HEK293T (cell line): ENCODE measurements around the gene ZBTB2.

Source experiments
- BHLHE40 ChIP-seq: fragments of 450-650 bp; IDR thresholded peaks from 2 replicates; pipeline ENCODE4 v1.6.1; 2016; ENCODE audit warnings: mild to moderate bottlenecking, moderate library complexity, borderline replicate concordance
- CTBP1 ChIP-seq: fragments of 450-650 bp; IDR thresholded peaks from 2 replicates; pipeline ENCODE4 v1.6.1; 2016; ENCODE audit warnings: borderline replicate concordance
- ELF4 ChIP-seq: fragments of 450-650 bp; IDR thresholded peaks from 2 replicates; pipeline ENCODE4 v1.6.1; 2017; ENCODE audit warnings: antibody characterized with exemption
- FOXA1 ChIP-seq: fragments of 450-650 bp; IDR thresholded peaks from 2 replicates; pipeline ENCODE4 v1.6.1; 2016; ENCODE audit warnings: mild to moderate bottlenecking
- FOXK2 ChIP-seq: fragments of 450-650 bp; IDR thresholded peaks from 2 replicates; pipeline ENCODE4 v1.6.1; 2016; ENCODE audit warnings: mild to moderate bottlenecking
- FOXM1 ChIP-seq: fragments of 450-650 bp; IDR thresholded peaks from 2 replicates; pipeline ENCODE4 v1.6.1; 2017; ENCODE audit warnings: mild to moderate bottlenecking, borderline replicate concordance
- L3MBTL2 ChIP-seq: fragments of 450-650 bp; conservative IDR thresholded peaks from 2 replicates; pipeline ENCODE4 v1.6.1; 2016; ENCODE audit warnings: mild to moderate bottlenecking
- LEF1 ChIP-seq: fragments of 450-650 bp; IDR thresholded peaks from 2 replicates; pipeline ENCODE4 v1.6.1; 2017; ENCODE audit warnings: mild to moderate bottlenecking, borderline replicate concordance
- NFRKB ChIP-seq: fragments of 450-650 bp; IDR thresholded peaks from 2 replicates; pipeline ENCODE4 v1.6.1; 2016; ENCODE audit warnings: mild to moderate bottlenecking, moderate library complexity
- SP1 ChIP-seq: fragments of 450-650 bp; IDR thresholded peaks from 2 replicates; pipeline ENCODE4 v1.6.1; 2017
- SUZ12 ChIP-seq: fragments of 450-650 bp; IDR thresholded peaks from 2 replicates; pipeline ENCODE4 v1.6.1; 2016; ENCODE audit warnings: mild to moderate bottlenecking
- TARDBP ChIP-seq: fragments of 450-650 bp; IDR thresholded peaks from 2 replicates; pipeline ENCODE4 v1.6.1; 2016
- ZNF384 ChIP-seq: fragments of 450-650 bp; IDR thresholded peaks from 2 replicates; pipeline ENCODE4 v1.6.1; 2016

DNA sequence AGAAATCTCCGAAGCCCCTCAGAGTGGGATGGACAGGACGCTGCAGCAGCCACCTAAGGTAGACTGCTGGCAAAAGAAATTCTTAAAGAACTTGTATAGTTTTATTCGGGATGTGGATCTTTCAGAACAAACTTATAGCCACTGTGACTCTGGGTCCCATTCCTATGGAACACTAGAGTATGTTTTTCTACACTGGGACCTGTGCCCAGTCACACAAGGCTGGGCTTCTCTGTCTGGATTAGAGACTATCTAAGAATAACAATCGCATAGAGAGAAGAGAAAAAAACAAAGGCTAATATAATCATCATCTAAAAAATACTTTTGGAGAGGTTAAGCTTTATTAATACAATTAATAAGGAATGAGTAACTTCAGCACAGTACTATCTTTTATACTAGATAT is 31.6 kb upstream of the ZBTB2 start:
- no peak for TF ChIP-seq CTBP1
- TF ChIP-seq SP1: no peak
- TF ChIP-seq FOXA1: no peak
- TF ChIP-seq BHLHE40: no peak
- no peak for TF ChIP-seq L3MBTL2
- TF ChIP-seq FOXK2: no peak
- TF ChIP-seq TARDBP: no peak
- TF ChIP-seq ELF4: no peak
- TF ChIP-seq NFRKB: no peak
- no peak for TF ChIP-seq ZNF384
- TF ChIP-seq FOXM1: no peak
- TF ChIP-seq LEF1: no peak
- TF ChIP-seq SUZ12: no peak
